H1 (cell line): Measurements from ENCODE around the gene KCNQ2. TPM values are rescaled to one million over a fixed set of nuclear protein-coding genes. Genes with fewer than 3 reads are reported as not detected.

Experiments
- CTCF ChIA-PET: fragments of 300-600 bp; sonication (Branson Sonifier 250); formaldehyde crosslinking; loops from one replicate; lab custom pipeline; 2021; ENCODE audit not compliant: partially characterized antibody; lab: Charles Lee
- POLR2A ChIA-PET: fragments of 300-600 bp; sonication (Branson Sonifier 250); formaldehyde crosslinking; loops from one replicate; lab custom pipeline; 2021; ENCODE audit warnings: inconsistent platforms; ENCODE audit not compliant: partially characterized antibody; lab: Charles Lee
- DNase-seq, 2 experiments: peaks; one replicate each; pipeline versions ENCODE4 v3.0.0 to v3.0.0-alpha.2; 2010 to 2022; ENCODE audit warnings: low spot score in 2 of 2, low read depth in 1 of 2, mixed read lengths in 1 of 2
- FAIRE-seq: peaks from 2 replicates; lab custom pipeline; 2011; peaks lifted over from hg19 to GRCh38; lab: Jason Lieb, UNC
- H2AFZ ChIP-seq: 2 replicates; pipeline ENCODE4 v1.8.1; 2012; ENCODE audit warnings: low read length, inconsistent platforms
- H2AK5ac ChIP-seq: 2 replicates; pipeline ENCODE4 v1.6.1; 2013; ENCODE audit warnings: low read depth, low read length
- H2BK120ac ChIP-seq: replicated peaks from 2 replicates; pipeline ENCODE3; 2013; ENCODE audit warnings: low read depth, low read length, inconsistent platforms
- H2BK12ac ChIP-seq: 2 replicates; pipeline ENCODE4 v1.6.1; 2013; ENCODE audit warnings: low read depth, low read length
- H2BK15ac ChIP-seq: 2 replicates; pipeline ENCODE4 v1.6.1; 2013; ENCODE audit warnings: low read length
- H2BK20ac ChIP-seq: 2 replicates; pipeline ENCODE4 v1.6.1; 2013; ENCODE audit warnings: low read length
- H2BK5ac ChIP-seq: 2 replicates; pipeline ENCODE4 v1.6.1; 2013; ENCODE audit warnings: low read depth, low read length
- H3K14ac ChIP-seq: 2 replicates; pipeline ENCODE4 v1.6.1; 2013; ENCODE audit warnings: inconsistent platforms; ENCODE audit not compliant: insufficient read length
- H3K18ac ChIP-seq: 2 replicates; pipeline ENCODE4 v1.6.1; 2013; ENCODE audit warnings: low read length; ENCODE audit errors: extremely low read depth
- H3K23ac ChIP-seq: 2 replicates; pipeline ENCODE4 v1.6.1; 2013; ENCODE audit warnings: inconsistent platforms; ENCODE audit not compliant: insufficient read length
- H3K23me2 ChIP-seq: 2 replicates; pipeline ENCODE4 v1.6.1; 2013; ENCODE audit warnings: low read depth, low read length
- H3K27ac ChIP-seq: 2 replicates; pipeline ENCODE4 v1.6.1; 2011; ENCODE audit warnings: low read depth, low read length, inconsistent platforms
- H3K27me3 ChIP-seq, 4 experiments: replicated peaks in 1 of 4; 1 replicate in 1 of 4; 2 replicates in 3 of 4; pipeline versions ENCODE4 v1.6.1 to v1.8.1; 2011 to 2013; ENCODE audit warnings: low read length in 3 of 4, mild to moderate bottlenecking in 3 of 4, inconsistent platforms in 2 of 4, mixed read lengths in 2 of 4, moderate library complexity in 1 of 4; ENCODE audit not compliant: control insufficient read depth in 3 of 4, insufficient read depth in 3 of 4; ENCODE audit errors: extremely low read depth in 1 of 4
- H3K36me3 ChIP-seq, 4 experiments: 2 replicates each; pipeline versions ENCODE4 v1.6.1 to v1.8.1; 2011 to 2013; ENCODE audit warnings: mild to moderate bottlenecking in 4 of 4, low read length in 3 of 4, moderate library complexity in 2 of 4, control low read depth in 1 of 4, inconsistent platforms in 1 of 4; ENCODE audit not compliant: insufficient read depth in 4 of 4, control insufficient read depth in 2 of 4
- H3K4ac ChIP-seq: replicated peaks from 2 replicates; pipeline ENCODE3; 2013; ENCODE audit warnings: low read length, low read depth, mixed read lengths, inconsistent platforms; ENCODE audit not compliant: insufficient read length
- H3K4me1 ChIP-seq, 4 experiments: replicated peaks in 1 of 4; 1 replicate in 1 of 4; 2 replicates in 3 of 4; pipeline versions ENCODE4 v1.6.1 to v1.8.1; 2011 to 2013; ENCODE audit warnings: low read length in 3 of 4, inconsistent platforms in 2 of 4, mixed read lengths in 1 of 4; ENCODE audit not compliant: insufficient read depth in 4 of 4, control insufficient read depth in 3 of 4
- H3K4me2 ChIP-seq, 2 experiments: 2 replicates each; pipeline versions ENCODE4 v1.6.1 to v1.8.1; 2011 to 2013; ENCODE audit warnings: low read depth in 2 of 2, low read length in 2 of 2, control low read depth in 1 of 2, inconsistent platforms in 1 of 2, mild to moderate bottlenecking in 1 of 2; ENCODE audit not compliant: insufficient read depth in 1 of 2
- H3K4me3 ChIP-seq, 4 experiments: fragments of 200-600, 300-600 bp in 1 of 4; sonication (generic), shearing (Covaris generic), sonication (Bioruptor Twin) in 1 of 4; 2 replicates each; pipeline versions ENCODE4 v1.5.1 to v1.8.1; 2011 to 2016; ENCODE audit warnings: low read length in 4 of 4, low read depth in 3 of 4, control low read depth in 2 of 4, inconsistent platforms in 2 of 4, mild to moderate bottlenecking in 2 of 4, mixed read lengths in 1 of 4, moderate library complexity in 1 of 4; ENCODE audit not compliant: insufficient read depth in 2 of 4; ENCODE audit errors: extremely low read depth in 1 of 4
- H3K56ac ChIP-seq: replicated peaks from 2 replicates; pipeline ENCODE3; 2013; ENCODE audit warnings: low read depth, mild to moderate bottlenecking, mixed read lengths, low read length, inconsistent platforms; ENCODE audit not compliant: insufficient read length
- H3K79me1 ChIP-seq: 2 replicates; pipeline ENCODE4 v1.6.1; 2013; ENCODE audit warnings: low read depth, low read length, control low read depth
- H3K79me2 ChIP-seq, 2 experiments: 2 replicates each; pipeline versions ENCODE4 v1.6.1 to v1.8.1; 2012 to 2013; ENCODE audit warnings: low read length in 2 of 2, mild to moderate bottlenecking in 2 of 2, inconsistent platforms in 1 of 2; ENCODE audit not compliant: insufficient read depth in 2 of 2, control insufficient read depth in 1 of 2
- H3K9ac ChIP-seq, 4 experiments: replicated peaks in 1 of 4; 1 replicate in 1 of 4; 2 replicates in 3 of 4; pipeline versions ENCODE4 v1.6.1 to v1.8.1; 2011 to 2013; ENCODE audit warnings: low read depth in 3 of 4, low read length in 3 of 4, control low read depth in 2 of 4, mild to moderate bottlenecking in 2 of 4, moderate library complexity in 2 of 4, inconsistent platforms in 1 of 4; ENCODE audit errors: extremely low read depth in 1 of 4
- H3K9me3 ChIP-seq, 2 experiments: 2 replicates each; pipeline versions ENCODE4 v1.6.1 to v1.8.1; 2012 to 2013; ENCODE audit warnings: mild to moderate bottlenecking in 2 of 2, moderate library complexity in 2 of 2, control low read depth in 1 of 2, inconsistent platforms in 1 of 2, low read depth in 1 of 2, low read length in 1 of 2, mixed read lengths in 1 of 2; ENCODE audit not compliant: insufficient read depth in 2 of 2
- H4K20me1 ChIP-seq, 2 experiments: replicated peaks in 1 of 2; 2 replicates each; pipeline versions ENCODE3 to v1.8.1; 2011 to 2013; ENCODE audit warnings: inconsistent platforms in 2 of 2, low read length in 2 of 2, mild to moderate bottlenecking in 1 of 2; ENCODE audit not compliant: insufficient read depth in 2 of 2, control insufficient read depth in 1 of 2
- H4K5ac ChIP-seq: 2 replicates; pipeline ENCODE4 v1.6.1; 2013; ENCODE audit warnings: low read length, low read depth, mixed read lengths, inconsistent platforms; ENCODE audit not compliant: insufficient read length
- H4K8ac ChIP-seq: 2 replicates; pipeline ENCODE4 v1.8.0; 2013; ENCODE audit warnings: mild to moderate bottlenecking, moderate library complexity, low read length, inconsistent platforms; ENCODE audit not compliant: insufficient read depth; ENCODE audit errors: extremely low read depth
- H4K91ac ChIP-seq: replicated peaks from 2 replicates; pipeline ENCODE3; 2013; ENCODE audit warnings: low read length, mixed read lengths, inconsistent platforms; ENCODE audit not compliant: insufficient read length
- EP300 ChIP-seq, 2 experiments: IDR thresholded peaks; 1 replicate in 1 of 2; 2 replicates in 1 of 2; pipeline ENCODE4 v1.6.1; 2011 to 2012; ENCODE audit warnings: low read depth in 2 of 2, low read length in 2 of 2, mild to moderate bottlenecking in 2 of 2, borderline replicate concordance in 1 of 2, inconsistent platforms in 1 of 2, moderate library complexity in 1 of 2
- SIRT6 ChIP-seq: IDR thresholded peaks from one replicate; pipeline ENCODE4 v1.7.1; 2012; ENCODE audit warnings: low read length, inconsistent platforms
- WGBS, 2 experiments: shearing (Covaris generic) in 1 of 2; methylation state at CpG; one replicate each; pipeline versions ENCODE4 v1.1.6 to v1.1.7; 2013 to 2015; ENCODE audit warnings: low lambda C conversion rate in 2 of 2, mixed read lengths in 2 of 2, inconsistent platforms in 1 of 2, low coverage in 1 of 2, missing lambda C conversion rate in 1 of 2; ENCODE audit not compliant: insufficient replicate concordance in 2 of 2, insufficient coverage in 1 of 2, insufficient read length in 1 of 2; ENCODE audit errors: extremely low coverage in 1 of 2, missing lambda C conversion rate in 1 of 2; 5-methylcytosine and 5-hydroxymethylcytosine counted together
- polyA plus RNA-seq, 7 experiments: library from polyadenylated mRNA; depleted of rRNA in 3 of 7; stranded (reverse) in 5 of 7; unstranded in 2 of 7; fragments of >200 nt in 5 of 7; fragments of 200-250 nt in 2 of 7; gene quantifications; 1 replicate in 5 of 7; 2 replicates in 1 of 7; 4 replicates in 1 of 7; pipeline versions ENCODE4 v1.2.1 to v1.2.3, GENCODE V29; 2011 to 2013; ENCODE audit warnings: missing spikeins in 2 of 7, mixed read lengths in 2 of 7
- total RNA-seq: library from RNA; stranded (reverse); fragmentation: NEBNext Ultra II Directional; extraction: Animal tissue kit (Norgen Biotek cat#: 25700); gene quantifications from 2 replicates; pipeline ENCODE4 v1.2.1, GENCODE V29; 2021

Gene KCNQ2
- total and polyA plus RNA-seq, 2 of the 8 experiments (the other 6 are each of a cell fraction or from before 2014, with no cell fraction given), result 82.6 to 243 TPM

GRCh38 chr20:63449025-63449424, 23.4 kb downstream of the KCNQ2 start:
- no peak overlapping the region for H3K4me3 ChIP-seq
- no peak overlapping the region; the same call in 1 of the 2 replicates for H4K8ac ChIP-seq
- H3K56ac ChIP-seq, result no peak overlapping the region
- no peak overlapping the region for H3K14ac ChIP-seq
- ChIA-PET CTCF (interaction anchor here (0.9 to 2.0 kb wide), 5 partner anchors 15 to 226 kb away, joined by 3 to 6 read pairs (median 4); no protein-coding TSS in a partner anchor), POLR2A (interaction anchor here (0.6 kb wide), 1 partner anchor 196 kb away, joined by 3 read pairs; no protein-coding TSS in a partner anchor)
- peaks cover 0 to 21% (median 12%) of the 10 kb centered on the region in 4 experiments; a peak in 5 of 7 replicates for H3K4me1 ChIP-seq
- no peak overlapping the region for H3K4ac ChIP-seq
- H2BK12ac ChIP-seq, result no peak overlapping the region
- no peak for DNase-seq
- peaks cover 0 to 22% of the 10 kb centered on the region in 2 experiments for H4K20me1 ChIP-seq
- H2AFZ ChIP-seq, result no peak overlapping the region
- H3K23me2 ChIP-seq, result no peaks in the 10 kb centered on the region
- H2BK5ac ChIP-seq, result no peak overlapping the region; the same call in 1 of the 2 replicates
- no peak for TF ChIP-seq SIRT6
- no peak for TF ChIP-seq EP300 (IDR thresholded peaks at IDR 0.05; ENCODE audit: borderline replicate concordance in 1 of 2, low read depth in 2 of 2, low read length in 2 of 2)
- TF ChIP-seq, all 59 proteins: peak for 0
- Histone ChIP-seq H3K27me3 (no peaks in the 10 kb centered on the region), H4K5ac (no peak overlapping the region), H3K23ac (no peak overlapping the region), H2BK120ac (no peak overlapping the region), H2AK5ac (0 out of 2 replicates have a peak overlapping the region, but pooled peaks have one; percentile 24), H4K91ac (no peak overlapping the region), H3K9me3 (no peaks in the 10 kb centered on the region), H3K18ac (no peak overlapping the region), H3K27ac (no peak overlapping the region), H3K79me2 (peaks cover 0 to 37% of the 10 kb centered on the region in 2 experiments; a peak in 2 of 4 replicates), H3K79me1 (peaks cover 24% of the 10 kb centered on the region), H2BK20ac (no peak overlapping the region), H3K36me3 (no peaks in the 10 kb centered on the region), H2BK15ac (no peak overlapping the region), H3K4me2 (no peak overlapping the region), H3K9ac (no peak overlapping the region)
- 92% methylated on average over 5 of the region's 5 CpGs; no CpG with 5 or more reads in 1 of the 2 experiments for WGBS, 2 experiments
- FAIRE-seq, result no peak
